H54 (cell line): ENCODE data around the gene PRR7.

ENCODE experiments used
- DNase-seq: peaks from one replicate; pipeline ENCODE4 v3.0.0; 2011; ENCODE audit warnings: low spot score, mixed read lengths; ENCODE audit not compliant: insufficient read length
- FAIRE-seq: peaks from 3 replicates; lab custom pipeline; 2011; peaks lifted over from hg19 to GRCh38; lab: Jason Lieb, UNC
- POLR2A ChIP-seq: IDR thresholded peaks from 2 replicates; pipeline ENCODE4 v1.6.1; 2011; ENCODE audit warnings: low read depth, mild to moderate bottlenecking, low read length

PRR7 gene

DNA sequence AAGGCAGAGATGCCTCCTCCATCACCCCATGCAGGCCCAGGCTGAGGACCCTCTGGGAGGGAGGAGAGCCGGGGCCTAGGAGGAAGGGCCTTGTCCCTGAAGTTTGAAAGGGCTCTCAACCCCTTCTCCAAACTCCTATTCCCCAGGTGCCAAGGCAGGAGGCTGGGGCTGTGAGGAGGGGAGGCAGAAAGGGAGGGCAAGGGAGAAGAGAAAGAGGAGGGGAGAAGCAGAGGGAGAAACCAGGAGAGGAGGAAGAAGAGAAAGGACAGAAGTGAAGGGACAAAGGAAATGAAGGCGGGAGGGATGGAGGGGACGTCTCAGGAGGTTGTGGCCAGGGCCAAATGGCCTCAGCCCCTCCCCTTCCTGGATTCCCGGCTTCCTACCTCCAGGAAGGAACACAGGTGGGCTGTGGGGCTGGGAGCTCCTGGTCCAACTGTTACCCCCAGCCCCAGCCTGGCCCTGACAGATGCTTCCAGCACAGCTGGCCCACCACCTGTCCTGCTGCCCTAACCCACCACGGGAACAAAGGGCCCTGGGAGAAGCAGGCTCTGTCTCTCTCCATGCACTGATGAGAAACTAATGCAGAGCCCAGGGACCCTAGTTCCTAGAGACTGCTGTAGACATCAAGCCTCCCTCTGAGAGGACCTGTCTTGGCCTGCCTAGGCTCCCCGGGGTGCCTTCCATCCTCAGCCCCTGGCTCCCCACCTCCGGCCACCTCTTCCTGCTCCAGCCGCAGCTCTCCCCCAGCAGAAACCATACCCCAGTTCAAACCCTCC is 23.3 kb downstream of the PRR7 start:
- FAIRE-seq (no peak), DNase-seq (no peak)
- TF ChIP-seq POLR2A: no peak

GRCh38 chr5:177470759-177471536 is 24.3 kb downstream of the PRR7 start:
- no peak for TF ChIP-seq POLR2A
- no peak for FAIRE-seq
- DNase-seq: peak; percentile 80

GRCh38 chr5:177471610-177472356 is 25.2 kb downstream of the PRR7 start:
- TF ChIP-seq POLR2A: no peak
- DNase-seq (no peak), FAIRE-seq (no peak)

- DNase-seq (no peak), FAIRE-seq (no peak)
- TF ChIP-seq POLR2A: peak; percentile 14; the same call in 1 of the 2 replicates
Measured at GRCh38 chr5:177472460-177473442, 26.1 kb downstream of the PRR7 start.

DNA sequence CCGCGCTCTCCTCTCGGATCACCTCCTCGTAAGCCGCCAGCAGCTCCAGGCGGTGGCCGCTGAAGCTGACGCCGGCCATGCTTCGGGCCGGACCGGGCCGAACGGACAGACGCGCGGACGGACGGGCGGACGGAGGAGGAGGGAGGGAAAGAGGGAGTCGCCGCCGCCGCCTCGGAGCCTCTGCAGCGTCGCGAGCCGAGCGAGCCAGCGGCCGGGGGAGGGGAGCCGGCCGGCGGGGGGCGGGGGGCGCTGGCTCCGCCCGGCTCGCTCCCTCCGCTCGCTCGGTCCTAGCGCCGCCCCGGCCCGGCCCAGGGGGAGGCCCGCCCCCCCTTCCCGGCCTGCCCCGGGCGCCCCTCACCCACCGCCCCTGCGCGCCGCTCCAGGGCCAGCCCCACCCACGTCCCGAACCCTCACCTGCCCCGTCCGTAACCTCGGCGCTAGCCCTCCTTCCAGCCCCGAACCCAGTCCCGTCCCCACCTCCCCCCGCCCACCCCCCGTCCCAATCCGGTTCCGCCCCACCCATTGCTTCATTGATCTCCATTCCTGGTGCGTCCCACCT is 26.9 kb downstream of the PRR7 start, which contains the start of gene DBN1:
Gene DBN1, minus strand, starts transcription at position 192 of the 559 bp plus-strand sequence. Its CDS starts 113 bp downstream, at position 79.
- peak; percentile 75 for TF ChIP-seq POLR2A
- peak; percentile 69 for DNase-seq
- no peak for FAIRE-seq

DNA sequence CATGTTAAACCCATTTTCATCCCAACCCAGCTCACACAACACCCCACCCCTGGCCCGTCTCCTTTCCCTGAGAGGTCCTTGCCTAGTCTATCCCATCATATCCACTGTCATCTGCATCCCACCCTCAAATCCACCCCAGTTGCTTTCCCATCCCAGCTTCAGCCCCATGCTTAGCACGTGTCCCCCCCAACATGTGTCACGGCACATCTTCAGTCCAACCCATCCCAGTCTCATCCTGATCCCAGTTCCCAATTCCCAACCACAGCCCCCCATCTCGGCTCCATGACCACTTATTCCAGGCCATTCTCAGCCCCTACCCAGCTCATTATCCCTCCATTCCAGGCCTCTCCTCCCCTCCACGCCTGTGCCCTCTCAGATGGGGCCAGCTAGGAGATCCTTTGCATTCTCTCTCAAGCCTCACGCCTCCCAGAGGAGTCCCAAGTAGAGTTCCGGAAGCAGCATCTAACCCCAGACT is 27.4 kb downstream of the PRR7 start:
- FAIRE-seq (no peak), DNase-seq (no peak)
- TF ChIP-seq POLR2A: no peak

DNA sequence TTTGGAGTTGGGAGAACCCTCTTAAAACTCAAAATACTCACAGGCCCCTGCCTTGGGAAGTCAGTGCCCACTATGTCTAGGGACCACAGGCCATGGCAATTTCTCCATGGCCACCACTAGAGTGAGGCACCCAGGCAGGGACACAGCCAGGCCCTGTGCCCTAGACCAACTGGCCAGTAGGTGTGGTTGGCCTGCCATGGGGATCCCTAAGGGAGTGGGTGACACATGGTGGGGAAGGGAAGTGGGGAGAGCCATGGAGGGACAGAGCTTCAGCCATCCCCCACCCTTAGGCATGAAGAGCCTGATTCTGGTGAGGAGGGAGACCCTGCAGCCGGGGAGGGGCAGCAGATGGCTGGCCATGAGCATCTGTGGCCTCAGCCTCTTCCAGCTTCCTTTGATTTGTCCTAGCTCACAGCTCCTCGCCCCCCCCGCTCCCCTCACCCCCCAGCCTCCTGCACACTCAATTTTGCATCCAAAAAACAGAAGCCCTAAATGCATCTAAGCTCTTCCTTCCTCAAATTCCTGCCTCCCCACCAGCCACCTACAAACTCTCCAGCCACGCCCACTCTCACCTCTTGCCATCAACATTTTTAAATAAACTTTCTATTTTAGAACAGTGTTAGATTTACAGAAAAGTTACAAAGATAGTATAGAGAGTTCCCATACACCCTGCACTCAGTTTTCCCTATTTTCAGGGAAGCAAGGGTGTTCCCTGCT is 28.4 kb downstream of the PRR7 start:
- no peak for FAIRE-seq
- DNase-seq: no peak
- TF ChIP-seq POLR2A: peak; percentile 35; the same call in 1 of the 2 replicates

DNA sequence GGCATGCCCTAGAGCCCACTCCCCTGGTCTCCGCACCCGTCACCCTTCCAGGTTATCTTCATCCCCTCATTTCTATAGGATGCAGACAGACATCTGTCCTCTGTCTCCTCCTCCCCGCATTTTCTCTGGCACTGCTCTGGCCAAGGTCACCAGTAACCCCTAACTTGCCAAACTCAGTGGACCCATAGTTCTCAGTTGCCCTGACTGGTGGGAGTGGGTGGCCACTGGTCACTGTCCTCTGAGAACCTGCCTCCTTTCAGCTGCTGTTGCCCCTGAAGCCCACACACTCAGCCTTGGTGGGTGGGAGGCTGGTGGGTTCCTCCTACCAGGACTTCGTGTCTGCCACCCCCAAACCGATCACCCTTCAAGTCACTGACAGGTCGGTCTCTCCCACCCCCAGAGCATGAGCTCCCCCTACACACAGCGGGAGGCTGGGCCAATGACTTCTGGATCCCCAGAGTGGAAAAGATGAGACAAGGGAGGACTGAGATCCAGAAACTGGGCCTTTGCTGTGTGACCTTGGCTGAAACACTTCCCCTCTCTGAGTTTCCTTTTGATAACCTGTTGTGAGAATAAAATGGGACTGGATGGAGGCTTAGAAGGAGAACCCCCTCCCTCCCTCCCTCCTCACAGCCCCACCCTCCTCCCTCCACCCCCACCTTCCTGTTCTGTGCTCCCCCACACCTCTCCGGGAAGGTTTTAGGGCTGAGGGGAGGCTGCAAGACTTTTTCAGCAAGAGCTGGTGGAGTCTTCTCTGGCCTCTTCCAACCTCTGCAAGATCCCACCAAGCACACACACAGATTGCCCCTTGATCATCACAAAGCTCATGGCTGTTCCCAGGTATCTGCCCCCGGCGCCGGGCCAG is 29.2 kb downstream of the PRR7 start:
- DNase-seq (no peak), FAIRE-seq (no peak)
- TF ChIP-seq POLR2A: no peak

- no peak for DNase-seq
- no peak for FAIRE-seq
- TF ChIP-seq POLR2A: no peak
Measured at GRCh38 chr5:177476531-177477233, 30.1 kb downstream of the PRR7 start.

DNA sequence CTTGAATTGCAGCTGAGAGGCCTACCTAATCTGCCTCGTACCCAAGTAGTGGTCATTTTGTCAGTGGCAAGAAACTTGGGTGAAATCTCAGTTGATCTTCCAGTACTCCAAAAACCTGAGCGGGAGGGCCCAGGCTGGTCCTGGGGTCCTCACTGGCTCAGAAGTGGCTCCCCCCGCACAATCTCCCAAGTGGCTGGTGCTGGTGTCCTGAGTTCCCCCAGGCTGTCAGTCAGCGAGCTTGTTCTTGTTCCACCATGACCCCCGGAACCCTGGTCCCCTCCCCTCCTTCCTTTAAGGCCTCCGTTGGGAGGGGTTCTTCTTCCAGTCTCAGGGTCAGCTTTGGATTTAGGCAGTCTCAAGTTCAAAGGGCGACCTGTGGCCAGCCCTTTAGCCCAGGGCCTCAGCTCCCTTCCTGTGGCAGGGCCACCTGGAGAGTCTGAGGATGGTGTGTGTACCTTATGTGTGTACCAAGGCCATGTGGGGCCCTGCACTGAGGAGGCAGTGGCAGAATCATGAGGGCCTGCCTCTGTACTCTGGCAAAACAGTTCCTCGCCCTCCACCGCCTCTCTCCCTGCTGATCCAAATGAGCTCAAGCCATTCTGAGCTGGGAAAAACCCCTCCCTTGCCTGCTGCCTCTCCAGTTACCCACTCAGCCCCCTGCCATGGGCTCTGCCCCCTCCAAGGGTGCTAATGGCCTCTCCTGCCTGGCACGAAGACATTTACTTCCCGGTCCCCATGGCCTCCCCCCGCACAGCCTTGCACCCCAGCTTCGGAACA is 31.3 kb downstream of the PRR7 start:
- FAIRE-seq (no peak), DNase-seq (no peak)
- no peak for TF ChIP-seq POLR2A
